MM.1S (cell line): Measurements from ENCODE around the gene TNRC6C.

Source experiments
- EZH2 ChIP-seq: fragments of 300-600 bp; sonication (generic); optimal IDR thresholded peaks from 2 replicates; pipeline ENCODE3; 2017; ENCODE audit warnings: low read depth, mild to moderate bottlenecking, antibody characterized with exemption, low read length, mixed read lengths
- EZH2phosphoT487 ChIP-seq: fragments of 300-600 bp; sonication (generic); IDR thresholded peaks from 2 replicates; pipeline ENCODE4 v1.6.1; 2018; ENCODE audit warnings: antibody characterized with exemption, low read length
- TF ChIP-seq, protein P1 (sequence below): fragments of 300-600 bp; sonication (generic); IDR thresholded peaks from 2 replicates; pipeline ENCODE4 v1.5.1; 2016; ENCODE audit warnings: antibody characterized with exemption, low read length, mixed read lengths

DNA sequence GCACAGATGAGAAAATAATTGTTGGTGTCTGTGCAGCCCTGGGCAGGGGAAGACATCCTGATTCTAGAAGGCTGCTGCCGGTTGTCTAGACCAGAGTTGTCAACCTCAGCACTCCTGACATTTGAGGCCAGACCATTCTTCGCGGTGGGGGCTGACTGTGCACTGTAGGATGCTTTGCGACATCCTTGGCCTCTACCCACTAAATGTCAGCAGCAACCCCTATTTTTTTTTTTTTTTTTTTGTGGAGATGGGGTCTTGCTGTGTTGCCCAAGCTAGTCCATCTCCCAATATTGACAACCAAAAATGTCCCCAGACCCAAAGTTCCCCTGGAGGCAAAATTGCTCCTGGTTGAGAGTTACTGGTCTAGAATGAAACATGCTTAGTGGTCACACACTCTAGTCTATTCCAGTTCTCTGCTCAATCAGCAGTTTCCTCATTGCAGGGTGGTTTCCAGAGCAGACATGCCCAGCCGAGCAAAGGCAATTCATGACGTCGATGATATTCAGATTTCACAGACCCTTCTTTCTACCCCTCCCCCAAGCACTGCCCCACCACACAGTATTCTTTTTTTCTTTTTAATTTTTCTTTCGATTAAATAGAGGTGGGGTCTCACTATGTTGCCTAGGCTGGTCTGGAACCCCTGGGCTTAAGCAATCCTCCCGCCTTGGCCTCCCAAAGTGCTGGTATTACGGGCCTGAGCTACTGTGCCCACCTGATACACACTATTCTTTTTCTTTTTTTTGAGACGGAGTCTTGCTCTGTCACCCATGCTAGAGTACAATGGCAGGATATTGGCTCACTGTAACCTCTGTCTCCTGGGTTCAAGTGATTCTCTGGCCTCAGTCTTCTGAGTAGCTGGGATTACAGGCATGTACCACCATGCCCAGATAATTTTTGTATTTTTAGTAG, 196.7 kb downstream of the TNRC6C start:
- TF ChIP-seq, protein P1, sequence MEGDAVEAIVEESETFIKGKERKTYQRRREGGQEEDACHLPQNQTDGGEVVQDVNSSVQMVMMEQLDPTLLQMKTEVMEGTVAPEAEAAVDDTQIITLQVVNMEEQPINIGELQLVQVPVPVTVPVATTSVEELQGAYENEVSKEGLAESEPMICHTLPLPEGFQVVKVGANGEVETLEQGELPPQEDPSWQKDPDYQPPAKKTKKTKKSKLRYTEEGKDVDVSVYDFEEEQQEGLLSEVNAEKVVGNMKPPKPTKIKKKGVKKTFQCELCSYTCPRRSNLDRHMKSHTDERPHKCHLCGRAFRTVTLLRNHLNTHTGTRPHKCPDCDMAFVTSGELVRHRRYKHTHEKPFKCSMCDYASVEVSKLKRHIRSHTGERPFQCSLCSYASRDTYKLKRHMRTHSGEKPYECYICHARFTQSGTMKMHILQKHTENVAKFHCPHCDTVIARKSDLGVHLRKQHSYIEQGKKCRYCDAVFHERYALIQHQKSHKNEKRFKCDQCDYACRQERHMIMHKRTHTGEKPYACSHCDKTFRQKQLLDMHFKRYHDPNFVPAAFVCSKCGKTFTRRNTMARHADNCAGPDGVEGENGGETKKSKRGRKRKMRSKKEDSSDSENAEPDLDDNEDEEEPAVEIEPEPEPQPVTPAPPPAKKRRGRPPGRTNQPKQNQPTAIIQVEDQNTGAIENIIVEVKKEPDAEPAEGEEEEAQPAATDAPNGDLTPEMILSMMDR = no peak
- TF ChIP-seq EZH2 (no peak), EZH2phosphoT487 (no peak)
